NOMO-1 treated with dmso at 0.1 percent for 144 hours (cell line): ENCODE data around the gene ELAVL2.

Experiments
- DNase-seq: peaks from one replicate; lab custom pipeline; 2025; ENCODE audit not compliant: unreplicated experiment; lab: John Stamatoyannopoulos, UW

Gene ELAVL2

DNA sequence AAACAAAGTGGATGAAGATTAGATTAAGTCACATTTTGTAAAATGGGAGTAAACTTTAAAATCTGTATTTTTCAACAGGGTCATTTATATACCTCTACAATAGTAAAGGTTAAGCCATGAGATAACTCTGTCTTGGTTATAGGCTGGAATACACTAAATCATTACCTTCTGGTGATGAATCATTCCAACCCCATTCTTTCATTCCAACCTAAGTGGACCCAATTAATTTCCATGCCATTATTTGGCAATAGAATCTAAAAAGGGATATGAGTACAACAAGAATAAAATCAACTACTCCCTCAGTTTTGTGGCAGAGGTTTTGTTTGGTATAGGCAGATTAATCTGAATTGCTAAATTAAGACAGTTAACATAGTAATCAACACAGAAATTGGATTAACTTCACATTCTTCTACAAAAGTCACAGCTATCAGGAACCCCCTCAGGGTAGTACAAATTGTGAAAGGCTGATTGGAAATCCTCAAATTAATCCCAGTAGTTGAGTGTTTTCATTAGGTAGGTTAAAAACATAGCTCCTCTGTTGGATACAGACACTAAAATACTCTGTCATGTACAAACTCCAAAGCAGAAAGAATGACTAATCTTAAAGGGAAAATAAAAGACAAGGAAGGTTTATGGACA, 54.2 kb downstream of the ELAVL2 start:
- DNase-seq: no peak

- no peak for DNase-seq
Observed at GRCh38 chr9:23769307-23769935, 56.6 kb downstream of the ELAVL2 start.

DNA sequence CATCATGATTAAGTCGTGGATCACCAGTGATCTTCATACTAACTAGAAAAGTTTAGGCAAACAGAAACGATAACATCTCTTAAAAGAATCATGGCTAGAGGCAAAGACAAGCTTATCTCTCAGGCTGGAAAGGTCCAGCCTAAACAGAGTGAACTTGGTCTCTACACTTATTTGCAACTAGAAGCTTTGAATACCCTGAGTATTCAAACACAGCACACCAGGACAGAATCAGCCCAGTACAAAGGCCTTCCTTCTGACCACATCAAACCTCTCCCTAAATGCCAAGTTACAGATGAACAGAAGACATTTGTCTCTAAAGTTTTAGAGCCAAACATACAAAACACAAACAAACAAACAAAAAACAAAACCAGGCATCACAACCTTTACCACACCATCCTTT, 57.2 kb downstream of the ELAVL2 start:
- no peak for DNase-seq

DNA sequence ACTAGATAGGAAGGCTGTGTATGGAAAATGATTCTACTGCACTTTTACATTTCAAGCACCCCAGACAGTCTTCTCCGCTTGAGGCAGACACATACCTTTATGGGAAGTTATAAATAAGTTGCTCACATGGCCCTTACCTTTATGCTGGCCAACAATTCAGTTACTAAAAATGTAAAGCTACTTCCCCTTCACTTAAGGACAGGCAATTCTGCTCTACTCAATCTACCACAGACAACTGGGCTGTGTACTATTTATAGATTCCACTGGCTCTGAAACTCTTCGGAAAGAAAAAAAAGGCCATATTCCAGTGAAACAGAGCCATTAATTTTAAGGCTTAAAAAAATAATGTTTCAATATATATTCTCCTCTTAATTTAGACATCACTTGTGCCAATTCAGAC, 59.4 kb downstream of the ELAVL2 start:
- DNase-seq: no peak

DNA sequence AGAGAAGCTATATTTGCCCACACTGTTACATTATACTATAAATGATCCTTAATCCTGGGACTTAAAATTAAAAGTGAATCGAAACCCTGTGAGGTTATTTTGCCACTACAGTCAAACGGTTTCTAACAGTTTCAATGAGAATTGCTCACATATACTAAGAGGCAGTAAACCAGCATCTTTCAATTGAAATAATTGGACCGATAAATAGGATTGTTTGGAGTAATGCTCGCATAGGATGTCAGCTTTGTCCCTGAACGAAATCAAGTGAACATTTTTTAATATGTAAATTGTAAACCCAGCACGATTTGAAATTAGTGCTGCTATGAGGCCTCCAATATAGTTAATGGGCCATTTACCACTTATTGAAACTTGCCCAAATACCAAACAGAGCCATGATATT, 60.5 kb downstream of the ELAVL2 start:
- no peak for DNase-seq

GRCh38 chr9:23764219-23764618, 61.8 kb downstream of the ELAVL2 start:
- no peak for DNase-seq

- DNase-seq: no peak
Observed at GRCh38 chr9:23754551-23754950, 71.5 kb downstream of the ELAVL2 start.

DNA sequence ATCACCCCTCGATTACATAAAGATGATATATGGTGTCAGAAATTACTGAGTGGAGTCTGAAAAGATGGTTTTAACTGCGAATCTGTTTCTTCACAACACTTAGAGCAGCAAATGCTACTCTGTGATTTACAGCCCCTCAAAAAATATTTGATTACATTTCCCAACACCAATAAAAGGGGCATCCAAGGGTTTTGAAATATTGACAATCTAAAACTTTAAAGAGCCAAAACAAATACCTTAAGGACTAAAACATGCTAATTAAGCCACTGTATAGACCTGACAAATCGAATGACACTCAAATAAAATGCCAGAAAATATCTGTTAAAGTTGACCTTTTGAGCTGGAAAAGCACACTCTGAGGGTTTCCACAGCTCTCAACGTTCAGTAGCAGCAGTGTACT, 73.2 kb downstream of the ELAVL2 start:
- DNase-seq: no peak

GRCh38 chr9:23751633-23752032, 74.4 kb downstream of the ELAVL2 start:
- DNase-seq: no peak

GRCh38 chr9:23750808-23751207, 75.2 kb downstream of the ELAVL2 start:
- DNase-seq: no peak

DNA sequence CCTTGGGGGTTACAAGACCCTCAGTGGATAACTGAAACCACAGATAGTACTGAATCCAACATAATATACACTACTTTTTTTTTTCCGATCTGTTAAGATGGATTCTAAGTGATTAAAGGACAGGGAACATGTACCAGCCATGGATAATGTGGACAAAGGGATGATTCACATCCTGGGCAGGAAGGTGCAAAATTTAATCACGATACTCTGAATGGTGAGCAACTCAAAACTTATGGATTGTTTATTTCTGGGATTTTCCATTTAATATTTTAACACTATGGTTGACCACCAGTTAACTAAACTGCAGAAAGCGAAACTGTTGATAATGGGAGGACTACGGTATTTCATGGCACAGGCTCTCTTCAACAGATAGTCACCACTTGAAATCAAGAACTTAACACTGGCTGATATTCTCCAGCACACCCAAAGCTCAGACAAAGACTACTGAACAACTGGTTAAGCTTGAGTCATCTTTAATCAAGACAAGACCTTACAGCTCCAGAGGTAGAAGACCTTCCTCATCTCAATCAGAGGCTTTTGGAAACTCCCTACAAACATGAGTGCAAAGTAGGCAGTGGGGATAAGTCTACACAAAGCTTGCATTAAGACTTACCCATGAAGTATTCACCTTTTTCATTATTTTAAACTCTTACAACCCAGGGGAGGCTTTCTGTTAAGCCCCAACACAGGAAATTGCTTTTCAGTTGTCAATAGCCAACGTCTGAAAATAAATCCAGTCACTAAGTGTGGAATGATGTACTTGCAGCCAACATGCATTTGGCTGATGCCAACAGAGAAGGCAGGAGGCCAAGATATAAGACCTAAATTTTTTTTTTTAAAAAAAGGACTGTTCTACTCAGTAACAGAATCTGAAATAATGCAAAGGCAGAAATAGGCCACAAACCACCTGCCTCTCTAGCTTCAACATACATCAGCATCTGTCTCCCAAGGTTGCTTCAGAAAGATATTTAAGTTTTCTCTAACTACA, 78.7 kb downstream of the ELAVL2 start:
- DNase-seq: no peak

GRCh38 chr9:23746317-23746716, 79.7 kb downstream of the ELAVL2 start:
- DNase-seq: no peak

DNA sequence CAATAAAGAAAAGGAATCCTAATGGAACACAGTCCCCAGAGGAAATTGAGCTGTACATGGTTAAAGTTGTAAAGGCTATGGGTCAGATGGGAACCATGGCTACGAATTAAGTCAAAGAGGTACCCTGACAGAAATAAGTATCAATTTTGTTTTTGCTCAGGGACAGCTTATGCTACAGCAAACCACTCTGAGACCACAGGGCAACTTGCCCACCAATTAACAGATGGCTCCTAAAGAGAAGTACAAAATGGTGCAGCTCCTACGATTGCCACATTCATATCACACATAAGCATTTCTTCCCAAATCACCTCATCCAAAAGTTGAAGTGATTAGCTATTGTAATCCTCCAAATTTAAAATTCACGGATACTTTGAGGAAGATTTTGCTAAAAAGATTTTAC, 83.0 kb downstream of the ELAVL2 start:
- no peak for DNase-seq

DNA sequence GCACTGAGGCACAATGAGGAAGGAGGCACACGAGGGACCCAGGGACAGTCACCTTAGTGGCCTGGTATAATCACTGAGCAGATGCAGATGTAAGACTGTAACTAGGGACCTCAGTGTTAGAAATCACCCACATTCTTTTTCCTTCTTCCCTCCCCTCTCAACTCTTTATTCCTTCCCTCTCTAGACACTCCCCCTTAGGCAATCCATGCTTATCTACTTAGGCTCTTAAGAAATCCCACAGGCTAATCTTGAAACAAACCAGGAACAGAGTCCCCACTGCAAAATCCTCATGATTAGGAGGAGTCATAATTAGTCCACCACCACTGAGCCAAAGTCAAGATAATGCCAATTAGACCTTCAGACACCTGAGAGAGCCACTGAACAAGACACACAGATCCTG, 84.7 kb downstream of the ELAVL2 start:
- no peak for DNase-seq

- no peak for DNase-seq
Observed at GRCh38 chr9:23740531-23740930, 85.5 kb downstream of the ELAVL2 start.

DNA sequence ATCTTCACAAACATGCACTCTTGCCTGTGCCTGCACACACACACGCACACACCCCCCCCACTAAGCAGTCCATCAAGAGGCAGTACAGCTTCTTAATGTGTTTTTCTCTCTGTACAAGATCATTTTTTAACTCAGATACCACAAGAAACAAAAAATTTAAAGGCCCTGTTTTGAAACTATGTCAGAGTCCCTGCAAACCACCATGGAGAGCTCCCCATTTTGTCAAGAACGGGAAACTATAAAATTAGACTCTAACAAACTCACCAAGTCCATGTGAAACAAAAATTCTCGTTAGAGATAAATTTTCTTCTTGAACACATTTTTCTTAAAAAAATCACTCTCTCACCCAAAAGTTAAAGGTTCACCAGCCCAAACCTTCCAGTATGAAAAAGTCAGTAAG, 86.3 kb downstream of the ELAVL2 start:
- DNase-seq: no peak

GRCh38 chr9:23736293-23736692, 89.7 kb downstream of the ELAVL2 start:
- no peak for DNase-seq

GRCh38 chr9:23733495-23734078, 92.5 kb downstream of the ELAVL2 start:
- DNase-seq: no peak

DNA sequence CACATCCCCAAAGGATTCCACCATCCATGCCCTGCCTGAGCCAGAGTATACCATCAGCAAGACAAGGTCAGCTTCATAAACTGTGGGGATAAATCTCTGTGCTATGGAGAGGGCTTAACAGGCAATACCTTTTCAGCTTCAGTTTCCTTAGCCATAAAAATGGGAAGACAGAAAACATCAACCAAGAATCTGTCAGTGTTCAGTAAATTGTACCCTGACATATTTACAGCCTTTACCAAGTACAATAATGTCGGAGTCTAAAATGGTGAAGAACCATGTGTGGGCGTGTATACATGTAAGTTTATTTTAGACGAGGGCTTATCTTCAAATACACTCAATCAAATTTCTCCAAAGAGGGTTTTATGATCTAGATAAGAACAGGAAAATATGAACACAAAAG, 94.7 kb downstream of the ELAVL2 start:
- DNase-seq: no peak

DNA sequence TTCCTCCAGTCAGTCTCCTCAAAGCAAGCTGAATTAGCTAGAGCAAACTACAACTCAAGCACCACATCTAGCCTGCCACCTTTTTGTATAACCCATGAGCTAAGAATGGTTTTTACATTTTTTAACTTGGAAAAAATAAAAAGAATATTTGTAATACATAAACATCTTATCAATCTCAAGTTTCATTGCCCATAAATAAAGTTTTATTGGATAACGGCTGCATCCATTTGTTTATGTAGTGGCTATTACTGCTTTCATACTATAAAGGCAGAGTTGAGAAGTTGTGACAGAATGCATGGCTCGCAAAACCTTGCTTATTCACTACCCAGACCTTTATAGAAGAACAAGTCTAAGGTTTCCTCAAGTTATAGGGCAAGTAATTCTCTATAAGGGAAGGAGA, 95.7 kb downstream of the ELAVL2 start:
- no peak for DNase-seq

- DNase-seq: no peak
Observed at GRCh38 chr9:23728736-23729135, 97.3 kb downstream of the ELAVL2 start.
